Fibroblast of lung (primary cell): ENCODE data around the gene IRAK1. TPM values are rescaled to one million over a fixed set of nuclear protein-coding genes. Genes with fewer than 3 reads are reported as not detected.

Experiments
- DNase-seq, 2 donors: peaks; one replicate each; pipeline versions ENCODE4 v3.0.0 to v3.0.0-alpha.2; 2010; ENCODE audit warnings: low read depth in 2 of 2
- H2AFZ ChIP-seq: 2 replicates; pipeline ENCODE4 v1.5.1; 2012; ENCODE audit warnings: low read length, control low read depth, inconsistent platforms
- H3K27ac ChIP-seq: 2 replicates; pipeline ENCODE4 v1.5.1; 2011; ENCODE audit warnings: low read length, control low read depth; ENCODE audit not compliant: insufficient read depth
- H3K27me3 ChIP-seq: 2 replicates; pipeline ENCODE4 v1.5.1; 2011; ENCODE audit warnings: mild to moderate bottlenecking, low read length; ENCODE audit not compliant: control insufficient read depth, insufficient read depth
- H3K36me3 ChIP-seq: 2 replicates; pipeline ENCODE4 v1.5.1; 2011; ENCODE audit warnings: low read length; ENCODE audit not compliant: control insufficient read depth, insufficient read depth
- H3K4me1 ChIP-seq: 2 replicates; pipeline ENCODE4 v1.5.1; 2011; ENCODE audit warnings: low read length; ENCODE audit not compliant: control insufficient read depth, insufficient read depth; ENCODE audit errors: extremely low read depth
- H3K4me2 ChIP-seq: 2 replicates; pipeline ENCODE4 v1.5.1; 2011; ENCODE audit warnings: low read length, control low read depth; ENCODE audit not compliant: insufficient read depth; ENCODE audit errors: extremely low read depth
- H3K4me3 ChIP-seq, 4 experiments: fragments of 200-600 bp in 1 of 4; sonication (generic) in 1 of 4; replicated peaks in 1 of 4; 2 replicates each; pipeline ENCODE4 v1.5.1; 2011 to 2016; ENCODE audit warnings: low read length in 4 of 4, low read depth in 3 of 4, mild to moderate bottlenecking in 3 of 4, control low read depth in 2 of 4, inconsistent platforms in 1 of 4, mixed read lengths in 1 of 4; ENCODE audit not compliant: insufficient read depth in 1 of 4; ENCODE audit errors: control extremely low read depth in 1 of 4
- H3K79me2 ChIP-seq: 2 replicates; pipeline ENCODE4 v1.5.1; 2012; ENCODE audit warnings: mild to moderate bottlenecking, low read length, inconsistent platforms; ENCODE audit not compliant: control insufficient read depth, insufficient read depth
- H3K9ac ChIP-seq: 2 replicates; pipeline ENCODE4 v1.5.1; 2011; ENCODE audit warnings: mild to moderate bottlenecking, low read length, control low read depth; ENCODE audit not compliant: insufficient read depth
- H3K9me3 ChIP-seq: 2 replicates; pipeline ENCODE4 v1.5.1; 2012; ENCODE audit warnings: low read depth, low read length; ENCODE audit not compliant: control insufficient read depth, insufficient read depth
- H4K20me1 ChIP-seq: 2 replicates; pipeline ENCODE4 v1.5.1; 2011; ENCODE audit warnings: low read length; ENCODE audit not compliant: control insufficient read depth, insufficient read depth; ENCODE audit errors: extremely low read depth
- CTCF ChIP-seq, 2 donors: IDR thresholded peaks in 1 of 2; conservative IDR thresholded peaks in 1 of 2; 1 replicate in 1 of 2; 2 replicates in 1 of 2; pipeline ENCODE4 v1.5.1; 2011 to 2012; ENCODE audit warnings: low read length in 2 of 2, control low read depth in 1 of 2, inconsistent platforms in 1 of 2, low read depth in 1 of 2, mild to moderate bottlenecking in 1 of 2
- EZH2 ChIP-seq: IDR thresholded peaks from 2 replicates; pipeline ENCODE4 v1.5.1; 2012; ENCODE audit warnings: low read length, control low read depth, mild to moderate bottlenecking; ENCODE audit errors: missing control alignments
- polyA plus RNA-seq, 2 donors: library from polyadenylated mRNA; depleted of rRNA in 1 of 2; stranded (reverse) in 1 of 2; unstranded in 1 of 2; fragments of >200 nt; gene quantifications; 2 replicates each; pipeline ENCODE4 v1.2.1, GENCODE V29; 2011 to 2012; ENCODE audit warnings: missing spikeins in 1 of 2
- total RNA-seq: library from RNA; depleted of rRNA; stranded (reverse); fragments of >200 nt; gene quantifications from 2 replicates; pipeline ENCODE4 v1.2.1, GENCODE V29; 2014

IRAK1 gene
- total and polyA plus RNA-seq, 2 donors (not counting 1 experiment from before 2014, with no cell fraction given): 25.9 to 65.9 TPM

- no peak overlapping the region for H3K4me2 ChIP-seq
- no peak overlapping the region for H3K27ac ChIP-seq
- no peak overlapping the region for H3K9ac ChIP-seq
These were observed 3.7 kb upstream of the IRAK1 start for GRCh38 chrX:154023276-154024000.

GRCh38 chrX:154022108-154022507, 2.4 kb upstream of the IRAK1 start:
- no peak overlapping the region for H3K27ac ChIP-seq
- peaks cover 5% of the 10 kb centered on the region for H3K36me3 ChIP-seq
- no peak overlapping the region for H3K9ac ChIP-seq
- peaks cover 4% of the 10 kb centered on the region for H3K4me1 ChIP-seq
- no peaks in the 10 kb centered on the region for H3K27me3 ChIP-seq
- no peak overlapping the region for H3K4me3 ChIP-seq
- H3K79me2 ChIP-seq: peaks cover 14% of the 10 kb centered on the region
- no peak overlapping the region for H3K4me2 ChIP-seq
- H3K9me3 ChIP-seq: no peaks in the 10 kb centered on the region
- H2AFZ ChIP-seq: no peak overlapping the region
- no peak for DNase-seq
- TF ChIP-seq EZH2 (no peak), CTCF (conservative IDR thresholded peaks at IDR 0.05 in 1 of 2, IDR thresholded peaks at IDR 0.05 in 1 of 2; ENCODE audit: low read depth in 1 of 2, low read length in 2 of 2) (no peak)
- H4K20me1 ChIP-seq: no peaks in the 10 kb centered on the region

More at GRCh38 chrX:154023276-154024000, 3.7 kb upstream of the IRAK1 start:
- H3K79me2 ChIP-seq: peaks cover 6% of the 10 kb centered on the region
- no peak for DNase-seq
- no peaks in the 10 kb centered on the region for H3K9me3 ChIP-seq
- peaks cover 4% of the 10 kb centered on the region for H3K4me1 ChIP-seq
- no peak overlapping the region for H3K4me3 ChIP-seq
- no peak for TF ChIP-seq EZH2
- no peak for TF ChIP-seq CTCF (conservative IDR thresholded peaks at IDR 0.05 in 1 of 2, IDR thresholded peaks at IDR 0.05 in 1 of 2; ENCODE audit: low read depth in 1 of 2, low read length in 2 of 2)
- H3K36me3 ChIP-seq: no peaks in the 10 kb centered on the region
- no peak overlapping the region for H2AFZ ChIP-seq
- no peaks in the 10 kb centered on the region for H3K27me3 ChIP-seq
- no peaks in the 10 kb centered on the region for H4K20me1 ChIP-seq

GRCh38 chrX:154021131-154021611, 1.5 kb upstream of the IRAK1 start:
- no peaks in the 10 kb centered on the region for H3K27me3 ChIP-seq
- peaks cover 9% of the 10 kb centered on the region for H3K36me3 ChIP-seq
- H3K9me3 ChIP-seq: no peaks in the 10 kb centered on the region
- peaks cover 4% of the 10 kb centered on the region for H3K4me1 ChIP-seq
- H4K20me1 ChIP-seq: no peaks in the 10 kb centered on the region
- peak; percentile 46 to 72 for DNase-seq
- no peak overlapping the region for H3K4me2 ChIP-seq
- peak overlapping the region; percentile 77 for H3K27ac ChIP-seq
- no peak overlapping the region for H3K4me3 ChIP-seq
- TF ChIP-seq CTCF (conservative IDR thresholded peaks at IDR 0.05 in 1 of 2, IDR thresholded peaks at IDR 0.05 in 1 of 2; ENCODE audit: low read depth in 1 of 2, low read length in 2 of 2) (no peak), EZH2 (no peak)
- peaks cover 14% of the 10 kb centered on the region for H3K79me2 ChIP-seq
- no peak overlapping the region for H3K9ac ChIP-seq
- no peak overlapping the region for H2AFZ ChIP-seq
